ENCODE results near the gene MAPK1IP1L. TPM values are rescaled to one million over a fixed set of nuclear protein-coding genes. Genes with fewer than 3 reads are reported as not detected.
"Not testable (repeated sequence)": the region's sequence is repeated elsewhere in the genome, so short reads cannot be mapped to it uniquely, and the experiment has no call there.

MAPK1IP1L gene
- total RNA-seq, 1 experiment from 2014 or later: 111 TPM

- H3K9me2 ChIP-seq (replicated peaks; ENCODE audit: insufficient read depth, low read length): no peaks in the 10 kb centered on the region
- H3K36me3 ChIP-seq (ENCODE audit: insufficient read depth, low read length): peaks cover 51% of the 10 kb centered on the region
- H3K4me2 ChIP-seq (ENCODE audit: low read depth, low read length, poor library complexity, severe bottlenecking): peak within 1 kb of the TSS; percentile 87
- peaks cover 43% of the 10 kb centered on the region for H3K4me1 ChIP-seq (ENCODE audit: low read length)
- H3K27me3 ChIP-seq (ENCODE audit: low read length): no peaks in the 10 kb centered on the region
- peak within 1 kb of the TSS; percentile 70 for H3K4me3 ChIP-seq (ENCODE audit: low read length)
- peak within 1 kb of the TSS; percentile 80 for H3K9ac ChIP-seq (ENCODE audit: low read length)
- H3K79me2 ChIP-seq (ENCODE audit: low read length): peaks cover 92% of the 10 kb centered on the region
- peak within 1 kb of the TSS; percentile 41; the same call in 1 of the 2 replicates for H2AFZ ChIP-seq (ENCODE audit: low read length)
- DNase-seq: peak; percentile 99
- peaks cover 13% of the 10 kb centered on the region for H4K20me1 ChIP-seq (ENCODE audit: insufficient read depth, low read depth, low read length)
- H3K9me3 ChIP-seq (ENCODE audit: low read length): no peaks in the 10 kb centered on the region
- H3K27ac ChIP-seq (ENCODE audit: low read length): peak within 1 kb of the TSS; percentile 84
These were observed 24.5 kb upstream of the MAPK1IP1L start, which contains the start of the genes SOCS4 and WDHD1 for GRCh38 chr14:55026793-55027561. SOCS4 (plus strand) TSS chr14:55027236; CDS start chr14:55043042, 15,806 bp downstream. WDHD1 (minus strand) TSS chr14:55027099; CDS start chr14:55026787, 312 bp downstream.

DNA sequence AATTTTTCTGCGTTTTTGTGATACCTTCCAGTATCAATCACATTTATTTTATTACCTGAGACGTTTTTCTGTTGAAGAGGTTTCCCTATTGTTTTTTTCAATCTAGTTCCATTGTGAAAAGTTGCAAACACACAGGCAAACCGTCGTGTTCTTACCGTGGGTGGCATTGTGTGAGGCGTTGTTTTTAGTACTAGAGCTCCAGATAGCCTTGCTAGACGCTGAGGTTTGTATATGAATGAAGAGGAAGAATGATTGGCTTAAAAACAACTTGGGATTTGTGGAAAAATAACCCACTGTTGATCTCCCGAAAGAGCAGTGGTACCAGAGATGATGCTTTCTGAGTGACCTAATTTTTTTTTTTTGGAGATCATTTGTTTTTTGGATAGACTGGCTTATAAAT lies 23.4 kb upstream of the MAPK1IP1L start:
- H3K36me3 ChIP-seq (ENCODE audit: insufficient read depth, low read length): peaks cover 60% of the 10 kb centered on the region
- peaks cover 92% of the 10 kb centered on the region for H3K79me2 ChIP-seq (ENCODE audit: low read length)
- no peaks in the 10 kb centered on the region for H3K27me3 ChIP-seq (ENCODE audit: low read length)
- peaks cover 13% of the 10 kb centered on the region for H4K20me1 ChIP-seq (ENCODE audit: insufficient read depth, low read depth, low read length)
- peak; percentile 67 for DNase-seq
- H3K9me2 ChIP-seq (replicated peaks; ENCODE audit: insufficient read depth, low read length): no peaks in the 10 kb centered on the region
- H2AFZ ChIP-seq (ENCODE audit: low read length): no peak overlapping the region
- H3K9ac ChIP-seq (ENCODE audit: low read length): peak overlapping the region; percentile 80
- peak overlapping the region; percentile 84 for H3K27ac ChIP-seq (ENCODE audit: low read length)
- H3K4me2 ChIP-seq (ENCODE audit: low read depth, low read length, poor library complexity, severe bottlenecking): peak overlapping the region; percentile 87
- H3K9me3 ChIP-seq (ENCODE audit: low read length): no peaks in the 10 kb centered on the region
- peak overlapping the region; percentile 70 for H3K4me3 ChIP-seq (ENCODE audit: low read length)
- H3K4me1 ChIP-seq (ENCODE audit: low read length): peaks cover 43% of the 10 kb centered on the region

DNA sequence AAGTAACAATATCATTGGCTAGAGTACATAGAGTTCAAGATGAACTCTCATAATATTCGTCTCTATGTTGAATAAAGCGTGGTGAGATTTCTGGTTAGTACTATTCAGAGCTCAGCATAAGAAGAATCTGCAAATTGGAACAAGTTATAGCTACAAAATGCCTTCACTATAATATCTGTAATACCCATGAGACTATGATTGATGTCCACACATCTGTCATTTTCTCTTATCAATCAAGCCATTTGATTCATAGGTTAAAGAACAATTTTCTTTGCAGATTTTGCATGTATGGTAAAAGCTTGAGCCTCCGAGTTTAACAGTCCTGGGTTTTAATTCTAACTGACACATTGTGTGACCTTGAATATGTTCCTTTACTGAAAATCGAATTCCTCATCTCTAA lies 23.0 kb upstream of the MAPK1IP1L start:
- H3K9me3 ChIP-seq (ENCODE audit: low read length): no peaks in the 10 kb centered on the region
- H2AFZ ChIP-seq (ENCODE audit: low read length): no peak overlapping the region
- H3K9me2 ChIP-seq (replicated peaks; ENCODE audit: insufficient read depth, low read length): no peaks in the 10 kb centered on the region
- peaks cover 92% of the 10 kb centered on the region for H3K79me2 ChIP-seq (ENCODE audit: low read length)
- peak overlapping the region; percentile 80 for H3K9ac ChIP-seq (ENCODE audit: low read length)
- peaks cover 43% of the 10 kb centered on the region for H3K4me1 ChIP-seq (ENCODE audit: low read length)
- DNase-seq: peak; percentile 56
- no peaks in the 10 kb centered on the region for H3K27me3 ChIP-seq (ENCODE audit: low read length)
- peak overlapping the region; percentile 70 for H3K4me3 ChIP-seq (ENCODE audit: low read length)
- H4K20me1 ChIP-seq (ENCODE audit: insufficient read depth, low read depth, low read length): peaks cover 13% of the 10 kb centered on the region
- peaks cover 60% of the 10 kb centered on the region for H3K36me3 ChIP-seq (ENCODE audit: insufficient read depth, low read length)
- H3K4me2 ChIP-seq (ENCODE audit: low read depth, low read length, poor library complexity, severe bottlenecking): peak overlapping the region; percentile 87
- H3K27ac ChIP-seq (ENCODE audit: low read length): peak overlapping the region; percentile 84

GRCh38 chr14:55031190-55031589 lies 20.3 kb upstream of the MAPK1IP1L start:
- no peak for DNase-seq
- Histone ChIP-seq H3K79me2 (ENCODE audit: low read length) (peaks cover 99% of the 10 kb centered on the region), H4K20me1 (ENCODE audit: insufficient read depth, low read depth, low read length) (peaks cover 13% of the 10 kb centered on the region), H3K9me2 (replicated peaks; ENCODE audit: insufficient read depth, low read length) (no peaks in the 10 kb centered on the region), H3K4me3 (ENCODE audit: low read length) (no peak overlapping the region), H3K4me1 (ENCODE audit: low read length) (peaks cover 29% of the 10 kb centered on the region), H3K27me3 (ENCODE audit: low read length) (no peaks in the 10 kb centered on the region), H3K9me3 (ENCODE audit: low read length) (no peaks in the 10 kb centered on the region), H3K9ac (ENCODE audit: low read length) (no peak overlapping the region), H3K36me3 (ENCODE audit: insufficient read depth, low read length) (peaks cover 71% of the 10 kb centered on the region), H3K4me2 (ENCODE audit: low read depth, low read length, poor library complexity, severe bottlenecking) (no peak overlapping the region), H3K27ac (ENCODE audit: low read length) (peak overlapping the region; percentile 84), H2AFZ (ENCODE audit: low read length) (no peak overlapping the region)

- H3K4me3 ChIP-seq (ENCODE audit: low read length): peak overlapping the region; percentile 16; the same call in 1 of the 2 replicates
- H3K79me2 ChIP-seq (ENCODE audit: low read length): peaks cover 93% of the 10 kb centered on the region
- H3K27ac ChIP-seq (ENCODE audit: low read length): peak overlapping the region; percentile 83
- peaks cover 18% of the 10 kb centered on the region for H3K4me1 ChIP-seq (ENCODE audit: low read length)
- peak overlapping the region; percentile 49 for H3K4me2 ChIP-seq (ENCODE audit: low read depth, low read length, poor library complexity, severe bottlenecking)
- peak; percentile 75 for DNase-seq
- H3K9ac ChIP-seq (ENCODE audit: low read length): peak overlapping the region; percentile 29; the same call in 1 of the 2 replicates
- H3K9me2 ChIP-seq (replicated peaks; ENCODE audit: insufficient read depth, low read length); H3K9me3 ChIP-seq (ENCODE audit: low read length); H3K27me3 ChIP-seq (ENCODE audit: low read length); H2AFZ ChIP-seq (ENCODE audit: low read length): not testable (repeated sequence)
- H4K20me1 ChIP-seq (ENCODE audit: insufficient read depth, low read depth, low read length): peaks cover 10% of the 10 kb centered on the region; the same call in 1 of the 2 replicates
- peaks cover 79% of the 10 kb centered on the region for H3K36me3 ChIP-seq (ENCODE audit: insufficient read depth, low read length)
These were observed 13.5 kb upstream of the MAPK1IP1L start for GRCh38 chr14:55037995-55038394.

DNA sequence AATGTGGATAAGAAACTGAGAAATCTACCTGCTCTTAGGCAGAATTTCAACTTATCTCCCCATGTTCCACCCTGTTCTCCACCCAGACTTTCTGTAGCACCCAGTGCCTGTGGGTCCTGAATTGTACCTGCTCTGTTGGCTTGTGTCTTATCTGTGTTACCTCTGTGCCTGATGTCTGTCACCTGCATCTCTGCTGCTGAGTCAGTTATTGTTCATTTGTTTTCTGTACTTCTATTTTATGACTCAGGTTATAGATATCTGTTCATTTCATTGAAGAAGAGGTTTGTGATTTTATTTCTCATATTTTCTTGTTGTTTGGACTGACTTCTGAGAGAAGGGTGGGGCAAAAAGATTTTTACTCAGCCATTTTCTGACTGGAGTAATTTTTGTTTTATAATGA lies 12.7 kb upstream of the MAPK1IP1L start:
- Histone ChIP-seq H3K9me3 (ENCODE audit: low read length) (no peaks in the 10 kb centered on the region; the same call in 1 of the 2 replicates), H3K79me2 (ENCODE audit: low read length) (peaks cover 93% of the 10 kb centered on the region), H3K36me3 (ENCODE audit: insufficient read depth, low read length) (peaks cover 79% of the 10 kb centered on the region), H3K9me2 (replicated peaks; ENCODE audit: insufficient read depth, low read length) (no peaks in the 10 kb centered on the region), H4K20me1 (ENCODE audit: insufficient read depth, low read depth, low read length) (peaks cover 10% of the 10 kb centered on the region; the same call in 1 of the 2 replicates), H3K4me1 (ENCODE audit: low read length) (peaks cover 18% of the 10 kb centered on the region), H3K4me3 (ENCODE audit: low read length) (no peak overlapping the region), H3K4me2 (ENCODE audit: low read depth, low read length, poor library complexity, severe bottlenecking) (peak overlapping the region; percentile 49), H3K27me3 (ENCODE audit: low read length) (no peaks in the 10 kb centered on the region), H3K27ac (ENCODE audit: low read length) (peak overlapping the region; percentile 83), H3K9ac (ENCODE audit: low read length) (peak overlapping the region; percentile 29), H2AFZ (ENCODE audit: low read length) (no peak overlapping the region)
- DNase-seq: no peak

GRCh38 chr14:55043528-55043927 lies 7.9 kb upstream of the MAPK1IP1L start:
- H3K4me2 ChIP-seq (ENCODE audit: low read depth, low read length, poor library complexity, severe bottlenecking): no peak overlapping the region
- H3K27ac ChIP-seq (ENCODE audit: low read length): no peak overlapping the region
- H3K79me2 ChIP-seq (ENCODE audit: low read length): peaks cover 65% of the 10 kb centered on the region
- H4K20me1 ChIP-seq (ENCODE audit: insufficient read depth, low read depth, low read length): peaks cover 6% of the 10 kb centered on the region; the same call in 1 of the 2 replicates
- H3K9ac ChIP-seq (ENCODE audit: low read length): no peak overlapping the region
- H3K9me3 ChIP-seq (ENCODE audit: low read length): no peaks in the 10 kb centered on the region
- no peak for DNase-seq
- H3K27me3 ChIP-seq (ENCODE audit: low read length): no peaks in the 10 kb centered on the region
- H3K36me3 ChIP-seq (ENCODE audit: insufficient read depth, low read length): peaks cover 38% of the 10 kb centered on the region
- H2AFZ ChIP-seq (ENCODE audit: low read length): no peak overlapping the region
- no peaks in the 10 kb centered on the region for H3K9me2 ChIP-seq (replicated peaks; ENCODE audit: insufficient read depth, low read length)
- H3K4me1 ChIP-seq (ENCODE audit: low read length): peaks cover 7% of the 10 kb centered on the region
- H3K4me3 ChIP-seq (ENCODE audit: low read length): no peak overlapping the region

DNA sequence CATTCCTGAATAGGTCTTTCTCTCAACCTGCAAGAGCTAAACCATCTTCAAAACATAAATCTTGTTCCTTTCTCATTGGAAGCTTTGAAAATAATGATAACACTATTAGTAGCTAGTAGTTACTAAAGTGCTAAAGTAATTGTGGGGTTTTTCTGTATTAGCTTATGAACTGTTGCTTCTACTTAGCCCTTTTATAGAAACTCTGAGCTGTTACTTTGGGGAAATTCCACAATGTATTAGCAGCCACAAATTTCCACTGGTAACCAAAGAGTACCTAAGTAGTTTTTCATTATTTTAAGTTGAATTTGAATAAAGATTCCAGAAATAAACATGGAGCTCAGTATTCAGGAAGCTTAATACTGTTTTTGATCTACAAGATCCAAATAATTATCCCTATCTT lies 6.4 kb upstream of the MAPK1IP1L start:
- no peak for DNase-seq
- H4K20me1 ChIP-seq (ENCODE audit: insufficient read depth, low read depth, low read length): no peaks in the 10 kb centered on the region
- H3K9me3 ChIP-seq (ENCODE audit: low read length): no peaks in the 10 kb centered on the region
- peaks cover 49% of the 10 kb centered on the region for H3K79me2 ChIP-seq (ENCODE audit: low read length)
- no peak overlapping the region for H3K9ac ChIP-seq (ENCODE audit: low read length)
- peaks cover 2% of the 10 kb centered on the region; the same call in 1 of the 2 replicates for H3K4me1 ChIP-seq (ENCODE audit: low read length)
- H3K4me3 ChIP-seq (ENCODE audit: low read length): no peak overlapping the region
- H3K27ac ChIP-seq (ENCODE audit: low read length): peak overlapping the region; percentile 3
- H3K4me2 ChIP-seq (ENCODE audit: low read depth, low read length, poor library complexity, severe bottlenecking): no peak overlapping the region
- no peaks in the 10 kb centered on the region for H3K27me3 ChIP-seq (ENCODE audit: low read length)
- H3K9me2 ChIP-seq (replicated peaks; ENCODE audit: insufficient read depth, low read length): no peaks in the 10 kb centered on the region
- no peak overlapping the region for H2AFZ ChIP-seq (ENCODE audit: low read length)
- H3K36me3 ChIP-seq (ENCODE audit: insufficient read depth, low read length): peaks cover 25% of the 10 kb centered on the region
